DND-41 (cell line): Measurements from ENCODE around the gene MUC21.

ENCODE experiments used
- ATAC-seq: fragments of 200-7000 bp; cut with Tn5 transposase; 3 replicates; pipeline ENCODE4 v1.9.1; 2021; ENCODE audit warnings: low read depth; ENCODE audit not compliant: insufficient read depth
- DNase-seq: peaks from one replicate; pipeline ENCODE4 v3.0.0-alpha.2; 2020
- H2AFZ ChIP-seq: 2 replicates; pipeline ENCODE4 v1.6.0; 2012; ENCODE audit warnings: low read depth, low read length
- H3K27ac ChIP-seq: 2 replicates; pipeline ENCODE4 v1.5.1; 2012; ENCODE audit warnings: low read length, inconsistent platforms
- H3K27me3 ChIP-seq: fragments of 200-600 bp; sonication (generic); 2 replicates; pipeline ENCODE4 v1.6.0; 2012; ENCODE audit warnings: low read length, mild to moderate bottlenecking, inconsistent platforms; ENCODE audit not compliant: insufficient read depth, poor library complexity
- H3K36me3 ChIP-seq: 2 replicates; pipeline ENCODE4 v1.5.1; 2012; ENCODE audit warnings: low read length, inconsistent platforms; ENCODE audit not compliant: insufficient read depth
- H3K4me1 ChIP-seq: 2 replicates; pipeline ENCODE4 v1.5.1; 2012; ENCODE audit warnings: mild to moderate bottlenecking, low read length; ENCODE audit not compliant: insufficient read depth
- H3K4me2 ChIP-seq: 2 replicates; pipeline ENCODE4 v1.6.0; 2012; ENCODE audit warnings: mild to moderate bottlenecking, moderate library complexity, low read length, inconsistent platforms; ENCODE audit not compliant: insufficient read depth
- H3K4me3 ChIP-seq, 2 experiments: fragments of 200-600 bp in 1 of 2; shearing (Covaris generic) in 1 of 2; 2 replicates each; pipeline ENCODE4 v1.5.1; 2012 to 2016; ENCODE audit warnings: inconsistent platforms in 2 of 2, low read length in 2 of 2, mild to moderate bottlenecking in 2 of 2, low read depth in 1 of 2, moderate library complexity in 1 of 2
- H3K79me2 ChIP-seq: 2 replicates; pipeline ENCODE4 v1.6.0; 2012; ENCODE audit warnings: low read length, inconsistent platforms; ENCODE audit not compliant: insufficient read depth
- H3K9ac ChIP-seq: 2 replicates; pipeline ENCODE4 v1.6.0; 2012; ENCODE audit warnings: low read depth, mild to moderate bottlenecking, inconsistent platforms, low read length, moderate library complexity
- H3K9me3 ChIP-seq: 2 replicates; pipeline ENCODE4 v1.5.1; 2012; ENCODE audit warnings: low read length, moderate library complexity, mild to moderate bottlenecking, inconsistent platforms; ENCODE audit not compliant: insufficient read depth, severe bottlenecking
- H4K20me1 ChIP-seq: 2 replicates; pipeline ENCODE4 v1.6.0; 2012; ENCODE audit warnings: low read length; ENCODE audit not compliant: insufficient read depth
- CTCF ChIP-seq: IDR thresholded peaks from 2 replicates; pipeline ENCODE4 v1.5.1; 2012; ENCODE audit warnings: borderline replicate concordance, low read length, moderate library complexity, mild to moderate bottlenecking; ENCODE audit not compliant: poor library complexity, severe bottlenecking; ENCODE audit errors: extremely low read depth
- EZH2 ChIP-seq: IDR thresholded peaks from 3 replicates; pipeline ENCODE4 v1.6.1; 2012; ENCODE audit warnings: borderline replicate concordance, low read depth, mild to moderate bottlenecking, moderate library complexity, low read length, inconsistent platforms; ENCODE audit not compliant: severe bottlenecking

Gene MUC21

GRCh38 chr6:30970946-30971345 is 12.6 kb upstream of the MUC21 start:
- Histone ChIP-seq H3K4me2 (no peak overlapping the region), H2AFZ (no peak overlapping the region), H3K4me1 (no peaks in the 10 kb centered on the region), H3K36me3 (no peaks in the 10 kb centered on the region), H3K9ac (no peak overlapping the region), H3K9me3 (no peaks in the 10 kb centered on the region), H3K79me2 (no peaks in the 10 kb centered on the region), H3K4me3 (no peak overlapping the region), H3K27me3 (peaks cover 10% of the 10 kb centered on the region), H3K27ac (no peak overlapping the region), H4K20me1 (no peaks in the 10 kb centered on the region)
- DNase-seq: no peak
- TF ChIP-seq EZH2 (no peak), CTCF (no peak)
- ATAC-seq: no peak

- H3K4me3 ChIP-seq: no peak overlapping the region
- H3K27me3 ChIP-seq: peaks cover 10% of the 10 kb centered on the region
- no peaks in the 10 kb centered on the region for H4K20me1 ChIP-seq
- no peaks in the 10 kb centered on the region for H3K4me1 ChIP-seq
- no peaks in the 10 kb centered on the region for H3K9me3 ChIP-seq
- TF ChIP-seq CTCF: no peak
- no peak for TF ChIP-seq EZH2
- no peaks in the 10 kb centered on the region for H3K36me3 ChIP-seq
- no peaks in the 10 kb centered on the region for H3K79me2 ChIP-seq
- DNase-seq: no peak
- ATAC-seq: no peak
- no peak overlapping the region for H3K4me2 ChIP-seq
- no peak overlapping the region for H3K27ac ChIP-seq
- H3K9ac ChIP-seq: no peak overlapping the region
- H2AFZ ChIP-seq: no peak overlapping the region
Measured at GRCh38 chr6:30972816-30973215, 10.7 kb upstream of the MUC21 start.

GRCh38 chr6:30974490-30975252 is 8.8 kb upstream of the MUC21 start:
- H3K27me3 ChIP-seq: peaks cover 21% of the 10 kb centered on the region
- ATAC-seq (no peak), DNase-seq (no peak)
- no peaks in the 10 kb centered on the region for H4K20me1 ChIP-seq
- H3K79me2 ChIP-seq: no peaks in the 10 kb centered on the region
- no peak overlapping the region for H2AFZ ChIP-seq
- TF ChIP-seq EZH2 (no peak), CTCF (no peak)
- no peaks in the 10 kb centered on the region for H3K4me1 ChIP-seq
- H3K36me3 ChIP-seq: no peaks in the 10 kb centered on the region
- no peak overlapping the region for H3K4me2 ChIP-seq
- H3K9ac ChIP-seq: no peak overlapping the region
- H3K9me3 ChIP-seq: no peaks in the 10 kb centered on the region
- H3K4me3 ChIP-seq: no peak overlapping the region
- no peak overlapping the region for H3K27ac ChIP-seq

GRCh38 chr6:30979141-30979540 is 4.4 kb upstream of the MUC21 start:
- no peak for ATAC-seq

More at GRCh38 chr6:30979141-30979540, 4.4 kb upstream of the MUC21 start:
- Histone ChIP-seq H3K4me3 (no peak overlapping the region), H3K4me2 (no peak overlapping the region), H3K9ac (no peak overlapping the region), H3K4me1 (no peaks in the 10 kb centered on the region), H4K20me1 (no peaks in the 10 kb centered on the region), H3K79me2 (no peaks in the 10 kb centered on the region), H3K27me3 (peaks cover 32% of the 10 kb centered on the region), H3K9me3 (no peaks in the 10 kb centered on the region), H3K36me3 (no peaks in the 10 kb centered on the region), H3K27ac (no peak overlapping the region), H2AFZ (no peak overlapping the region)
- no peak for TF ChIP-seq EZH2
- no peak for TF ChIP-seq CTCF
- DNase-seq: no peak
